DOHH2 (cell line): ENCODE measurements around the gene BCAR3.

ENCODE experiments used
- CTCF ChIP-seq: fragments of 200-600 bp; sonication (generic); IDR thresholded peaks from one replicate; pipeline ENCODE4 v1.5.1; 2014; ENCODE audit warnings: antibody characterized with exemption, mild to moderate bottlenecking, low read depth, low read length; ENCODE audit not compliant: poor library complexity, severe bottlenecking
- EZH2phosphoT487 ChIP-seq: fragments of 200-600 bp; sonication (generic); IDR thresholded peaks from 2 replicates; pipeline ENCODE4 v1.6.1; 2017; ENCODE audit warnings: borderline replicate concordance, mild to moderate bottlenecking, antibody characterized with exemption, low read length, moderate library complexity, mixed read lengths

- TF ChIP-seq CTCF (no peak), EZH2phosphoT487 (no peak)
Measured at GRCh38 chr1:93525431-93525830, 156.2 kb downstream of the BCAR3 start.
